Cardiac fibroblast (primary cell): Measurements from ENCODE around the gene C6orf62.

ENCODE experiments used
- DNase-seq, 2 donors: peaks; one replicate each; pipeline versions ENCODE4 v3.0.0 to v3.0.0-alpha.2; 2010; ENCODE audit warnings: low read depth in 2 of 2
- H3K4me3 ChIP-seq, 2 donors: replicated peaks in 1 of 2; 1 replicate in 1 of 2; 2 replicates in 1 of 2; pipeline ENCODE4 v1.5.1; 2011; ENCODE audit warnings: low read depth in 2 of 2, low read length in 2 of 2, mild to moderate bottlenecking in 2 of 2, moderate library complexity in 1 of 2
- TF ChIP-seq, protein P1 (sequence below): IDR thresholded peaks from one replicate; pipeline ENCODE4 v1.5.1; 2011; ENCODE audit warnings: low read depth, mild to moderate bottlenecking, low read length, inconsistent platforms

Gene C6orf62

DNA sequence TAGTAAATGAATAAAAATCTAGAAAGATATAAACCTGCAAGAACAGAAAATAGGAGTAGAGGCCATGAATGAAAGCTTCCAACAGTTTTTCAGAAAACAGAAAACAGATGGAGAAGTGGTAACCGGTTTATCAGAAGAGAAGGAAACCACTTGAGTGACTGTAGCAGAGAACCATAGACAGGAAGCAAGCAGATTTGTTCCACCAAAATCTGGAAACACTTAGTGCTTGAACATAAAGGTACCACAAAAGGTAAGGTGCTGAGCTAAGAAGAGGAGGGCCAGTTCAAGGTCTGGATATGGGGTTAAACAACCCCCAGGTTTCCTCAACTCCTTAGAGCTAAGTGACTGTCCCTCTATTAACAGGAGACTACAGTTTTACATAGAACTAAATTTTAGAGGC, 63.7 kb downstream of the C6orf62 start:
- TF ChIP-seq, protein P1, sequence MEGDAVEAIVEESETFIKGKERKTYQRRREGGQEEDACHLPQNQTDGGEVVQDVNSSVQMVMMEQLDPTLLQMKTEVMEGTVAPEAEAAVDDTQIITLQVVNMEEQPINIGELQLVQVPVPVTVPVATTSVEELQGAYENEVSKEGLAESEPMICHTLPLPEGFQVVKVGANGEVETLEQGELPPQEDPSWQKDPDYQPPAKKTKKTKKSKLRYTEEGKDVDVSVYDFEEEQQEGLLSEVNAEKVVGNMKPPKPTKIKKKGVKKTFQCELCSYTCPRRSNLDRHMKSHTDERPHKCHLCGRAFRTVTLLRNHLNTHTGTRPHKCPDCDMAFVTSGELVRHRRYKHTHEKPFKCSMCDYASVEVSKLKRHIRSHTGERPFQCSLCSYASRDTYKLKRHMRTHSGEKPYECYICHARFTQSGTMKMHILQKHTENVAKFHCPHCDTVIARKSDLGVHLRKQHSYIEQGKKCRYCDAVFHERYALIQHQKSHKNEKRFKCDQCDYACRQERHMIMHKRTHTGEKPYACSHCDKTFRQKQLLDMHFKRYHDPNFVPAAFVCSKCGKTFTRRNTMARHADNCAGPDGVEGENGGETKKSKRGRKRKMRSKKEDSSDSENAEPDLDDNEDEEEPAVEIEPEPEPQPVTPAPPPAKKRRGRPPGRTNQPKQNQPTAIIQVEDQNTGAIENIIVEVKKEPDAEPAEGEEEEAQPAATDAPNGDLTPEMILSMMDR: no peak
- DNase-seq: no peak
- no peak overlapping the region for H3K4me3 ChIP-seq
